ENCODE data around the gene MARK2. TPM values are rescaled to one million over a fixed set of nuclear protein-coding genes. Genes with fewer than 3 reads are reported as not detected.

Gene MARK2
- total RNA-seq, 5 donors from 2014 or later (not counting 1 experiment from before 2014, with no cell fraction given) = 57.4 to 67.2 (median 64.0) TPM

- ChIA-PET POLR2A (interaction anchor here in 1 of 2 donors (0.5 kb wide), 1 partner anchor 33 kb away, joined by 3 read pairs; no protein-coding TSS in a partner anchor), CTCF (no interaction called here)
- Histone ChIP-seq H3K4me1 (ENCODE audit: control insufficient read depth in 1 of 2, extremely low read depth in 1 of 2, insufficient read depth in 2 of 2, low read length in 2 of 2) (peaks cover 54 to 85% of the 10 kb centered on the region in 2 experiments), H3K4me3 (ENCODE audit: control insufficient read depth in 1 of 2, extremely low read depth in 1 of 2, low read length in 1 of 2) (no peak overlapping the region), H3K27me3 (replicated peaks in 1 of 2; ENCODE audit: control insufficient read depth in 2 of 2, extremely low read depth in 1 of 2, insufficient read depth in 2 of 2, low read length in 1 of 2) (no peaks in the 10 kb centered on the region), H3K36me3 (ENCODE audit: control insufficient read depth in 2 of 2, extremely low read depth in 1 of 2, insufficient read depth in 1 of 2, low read length in 1 of 2) (peaks cover 0 to 7% of the 10 kb centered on the region in 2 donors), H3K9me3 (no peaks in the 10 kb centered on the region), H3K27ac (ENCODE audit: low read length) (peak overlapping the region; percentile 7)
- H3K4me1 Mint-ChIP-seq = peaks cover 76 to 81% (median 79%) of the 10 kb centered on the region in 3 donors
- no peak overlapping the region for H3K4me3 Mint-ChIP-seq
- H3K36me3 Mint-ChIP-seq = peaks cover 3% of the 10 kb centered on the region
- WGBS (ENCODE audit: insufficient coverage) = 100% methylated on average over 2 of the region's 4 CpGs
- no peaks in the 10 kb centered on the region for H3K9me3 Mint-ChIP-seq
- DNase-seq (no peak), ATAC-seq (replicated peaks in 1 of 4) (no peak)
- H3K27ac Mint-ChIP-seq = peak overlapping the region; percentile 84 to 88
- H3K27me3 Mint-ChIP-seq = no peaks in the 10 kb centered on the region
These were observed 45.5 kb downstream of the MARK2 start for GRCh38 chr11:63884196-63884932.

DNA sequence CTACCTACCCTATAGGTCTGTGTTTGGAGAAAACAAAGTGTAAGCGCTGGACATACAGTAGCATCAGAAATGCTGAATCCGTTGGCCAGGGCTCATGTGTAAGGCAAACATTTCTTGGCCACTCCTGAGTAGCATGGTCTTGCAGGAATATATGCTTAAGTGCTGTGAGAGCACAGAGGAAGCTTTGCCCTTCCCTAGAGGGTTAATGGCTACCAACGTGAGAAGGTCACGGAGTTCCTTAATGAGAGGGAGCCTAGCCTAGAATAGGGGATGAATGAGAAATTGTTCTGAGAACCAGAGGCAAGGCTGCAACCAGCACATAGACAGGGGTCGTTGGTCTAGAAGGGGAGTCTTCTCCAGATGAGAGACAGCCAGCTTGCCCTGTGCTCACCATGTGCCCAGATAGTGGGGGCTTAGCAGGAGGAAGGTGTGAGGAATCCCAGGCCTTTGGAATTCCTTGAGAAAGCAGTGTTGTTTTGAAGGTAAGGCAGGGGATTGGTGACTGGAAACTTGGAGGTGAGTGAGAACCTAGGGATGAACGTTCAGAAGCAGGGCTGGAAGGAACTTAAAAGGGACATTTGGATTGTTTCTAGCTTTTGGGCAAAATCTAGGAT, 48.6 kb downstream of the MARK2 start:
- Mint-ChIP-seq H3K4me1 (peaks cover 80 to 84% (median 83%) of the 10 kb centered on the region in 3 donors), H3K36me3 (no peaks in the 10 kb centered on the region), H3K27ac (peak overlapping the region; percentile 97), H3K4me3 (peak overlapping the region; percentile 88 to 94 (median 90)), H3K9me3 (no peaks in the 10 kb centered on the region), H3K27me3 (no peaks in the 10 kb centered on the region)
- POLR2A ChIA-PET = no interaction called here
- CTCF ChIA-PET = interaction anchor here (0.6 to 1.4 kb wide), 5 partner anchors 49 to 58 kb away, joined by 4 to 6 read pairs (median 4); partner anchors contain the start of gene MARK2 (in 1 of the 2)
- H3K4me1 ChIP-seq (ENCODE audit: control insufficient read depth in 1 of 2, extremely low read depth in 1 of 2, insufficient read depth in 2 of 2, low read length in 2 of 2) = peaks cover 54 to 88% of the 10 kb centered on the region in 2 experiments
- H3K4me3 ChIP-seq (ENCODE audit: control insufficient read depth in 1 of 2, extremely low read depth in 1 of 2, low read length in 1 of 2) = peak overlapping the region in 1 of 2 donors; percentile 53
- no peak for ATAC-seq (replicated peaks in 1 of 4)
- no peaks in the 10 kb centered on the region for H3K27me3 ChIP-seq (replicated peaks in 1 of 2; ENCODE audit: control insufficient read depth in 2 of 2, extremely low read depth in 1 of 2, insufficient read depth in 2 of 2, low read length in 1 of 2)
- DNase-seq = no peak
- no peaks in the 10 kb centered on the region for H3K9me3 ChIP-seq
- H3K36me3 ChIP-seq (ENCODE audit: control insufficient read depth in 2 of 2, extremely low read depth in 1 of 2, insufficient read depth in 1 of 2, low read length in 1 of 2) = peaks cover 0 to 13% of the 10 kb centered on the region in 2 donors
- whole genome bisulfite sequencing (ENCODE audit: insufficient coverage) = 51% methylated on average over 5 of the region's 6 CpGs
- H3K27ac ChIP-seq (ENCODE audit: low read length) = peak overlapping the region; percentile 59

DNA sequence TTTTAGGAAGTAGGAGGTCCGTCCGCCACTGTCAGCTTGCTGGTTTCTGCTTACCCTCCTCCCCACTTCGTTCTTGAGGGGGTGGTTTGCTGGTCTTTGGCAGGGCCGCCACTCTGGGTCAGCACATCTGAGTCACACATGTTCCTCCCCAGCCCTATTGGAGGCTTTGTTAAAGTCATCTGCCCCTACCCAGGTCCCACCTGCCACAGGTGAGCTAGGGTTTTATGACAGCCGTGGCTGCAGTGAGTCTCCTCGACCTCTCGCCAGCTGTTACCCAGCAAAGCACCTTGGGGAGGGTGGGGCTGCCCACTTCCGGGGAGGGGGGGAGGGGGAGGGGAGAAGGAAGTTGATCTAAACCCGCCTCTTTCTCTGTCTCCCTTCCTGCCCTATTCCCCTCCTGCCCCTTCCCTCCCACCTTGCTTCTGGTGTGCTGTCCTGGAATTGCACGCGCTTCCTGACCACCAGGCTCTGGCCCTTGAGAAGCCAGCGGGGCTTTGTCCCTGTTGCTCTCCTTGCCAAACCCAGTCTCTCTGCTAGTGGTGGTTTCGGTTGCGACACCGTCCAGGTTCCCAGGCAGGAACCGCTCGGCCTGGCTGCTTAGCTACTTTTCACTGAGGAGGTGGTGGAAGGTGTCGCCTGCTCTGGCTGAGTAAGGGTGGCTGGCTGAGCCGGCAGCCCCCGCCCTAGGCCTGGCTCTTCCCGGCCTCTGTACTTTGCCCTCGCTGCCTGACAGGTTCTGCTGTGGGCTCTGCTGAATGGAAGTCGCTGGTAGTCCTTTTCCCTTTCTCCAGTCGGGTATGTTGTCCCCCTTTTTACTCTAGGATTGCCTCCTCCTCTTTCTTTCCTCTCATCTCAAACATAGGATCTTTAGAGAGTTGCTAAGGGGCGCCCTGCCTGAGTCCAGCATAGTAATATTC, 49.5 kb downstream of the MARK2 start:
- CTCF ChIA-PET = interaction anchor here (0.6 to 1.4 kb wide), 7 partner anchors 12 to 57 kb away, joined by 3 to 6 read pairs (median 4); partner anchors contain the start of gene MARK2 (in 1 of the 2)
- H3K27me3 Mint-ChIP-seq = no peaks in the 10 kb centered on the region

DNA sequence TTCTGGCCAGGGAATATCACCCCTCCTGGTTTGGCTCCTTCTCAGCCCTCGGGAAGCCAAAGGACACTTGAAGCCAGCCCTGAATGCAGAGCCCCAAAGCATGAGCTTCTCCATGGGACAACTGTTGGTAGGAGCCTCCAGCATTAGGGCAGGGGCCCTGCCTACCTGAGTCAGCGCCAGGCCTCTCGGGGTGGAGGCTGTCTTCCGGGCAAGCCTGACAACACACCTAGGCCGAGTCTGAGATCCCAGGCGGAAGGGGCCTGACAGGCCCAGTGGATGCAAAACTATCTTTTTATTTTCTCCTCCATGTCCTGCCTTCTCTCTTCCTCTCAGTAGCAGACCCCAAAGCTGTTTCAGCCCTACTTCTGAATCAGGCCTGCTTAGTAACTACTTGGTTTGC, 50.4 kb downstream of the MARK2 start:
- Histone ChIP-seq H3K27me3 (replicated peaks in 1 of 2; ENCODE audit: control insufficient read depth in 2 of 2, extremely low read depth in 1 of 2, insufficient read depth in 2 of 2, low read length in 1 of 2) (no peaks in the 10 kb centered on the region), H3K4me3 (ENCODE audit: control insufficient read depth in 1 of 2, extremely low read depth in 1 of 2, low read length in 1 of 2) (peak overlapping the region; percentile 70 to 80), H3K36me3 (ENCODE audit: control insufficient read depth in 2 of 2, extremely low read depth in 1 of 2, insufficient read depth in 1 of 2, low read length in 1 of 2) (peaks cover 0 to 13% of the 10 kb centered on the region in 2 donors), H3K27ac (ENCODE audit: low read length) (peak overlapping the region; percentile 70), H3K4me1 (ENCODE audit: control insufficient read depth in 1 of 2, extremely low read depth in 1 of 2, insufficient read depth in 2 of 2, low read length in 2 of 2) (peaks cover 48 to 73% of the 10 kb centered on the region in 2 experiments), H3K9me3 (no peaks in the 10 kb centered on the region)
- peaks cover 7% of the 10 kb centered on the region for H3K36me3 Mint-ChIP-seq
- H3K9me3 Mint-ChIP-seq = no peaks in the 10 kb centered on the region
- DNase-seq (no peak), ATAC-seq (replicated peaks in 1 of 4) (no peak)
- 84% methylated on average over 6 of the region's 6 CpGs for WGBS (ENCODE audit: insufficient coverage)
- no peaks in the 10 kb centered on the region for H3K27me3 Mint-ChIP-seq
- H3K27ac Mint-ChIP-seq = peak overlapping the region; percentile 97
- CTCF ChIA-PET = interaction anchor here (0.5 to 1.2 kb wide), 4 partner anchors 13 to 293 kb away, joined by 3 to 5 read pairs (median 4); no protein-coding TSS in a partner anchor
- peaks cover 70 to 79% (median 77%) of the 10 kb centered on the region in 3 donors for H3K4me1 Mint-ChIP-seq
- H3K4me3 Mint-ChIP-seq = peak overlapping the region; percentile 88 to 94 (median 90)
- POLR2A ChIA-PET = interaction anchor here in 1 of 2 donors (0.5 kb wide), 1 partner anchor 28 kb away, joined by 3 read pairs; no protein-coding TSS in a partner anchor

More for the DNA sequence above, 49.5 kb downstream of the MARK2 start:
- POLR2A ChIA-PET = interaction anchor here in 1 of 2 donors (0.6 kb wide), 1 partner anchor 35 kb away, joined by 4 read pairs; no protein-coding TSS in a partner anchor
- no peaks in the 10 kb centered on the region for H3K27me3 ChIP-seq (replicated peaks in 1 of 2; ENCODE audit: control insufficient read depth in 2 of 2, extremely low read depth in 1 of 2, insufficient read depth in 2 of 2, low read length in 1 of 2)
- Mint-ChIP-seq H3K36me3 (peaks cover 3% of the 10 kb centered on the region), H3K4me1 (peaks cover 78 to 80% (median 80%) of the 10 kb centered on the region in 3 donors), H3K9me3 (no peaks in the 10 kb centered on the region), H3K4me3 (peak overlapping the region; percentile 88 to 94 (median 90)), H3K27ac (peak overlapping the region; percentile 97)
- ATAC-seq (replicated peaks in 1 of 4) (peak; percentile 90 to 92 (median 90)), DNase-seq (peak; percentile 52 to 81 (median 69))
- 14% methylated on average over 7 of the region's 25 CpGs for WGBS (ENCODE audit: insufficient coverage)
- peak overlapping the region; percentile 70 for H3K27ac ChIP-seq (ENCODE audit: low read length)
- no peaks in the 10 kb centered on the region for H3K9me3 ChIP-seq
- H3K36me3 ChIP-seq (ENCODE audit: control insufficient read depth in 2 of 2, extremely low read depth in 1 of 2, insufficient read depth in 1 of 2, low read length in 1 of 2) = peaks cover 0 to 13% of the 10 kb centered on the region in 2 donors
- H3K4me3 ChIP-seq (ENCODE audit: control insufficient read depth in 1 of 2, extremely low read depth in 1 of 2, low read length in 1 of 2) = peak overlapping the region; percentile 70 to 80
- H3K4me1 ChIP-seq (ENCODE audit: control insufficient read depth in 1 of 2, extremely low read depth in 1 of 2, insufficient read depth in 2 of 2, low read length in 2 of 2) = peaks cover 48 to 82% of the 10 kb centered on the region in 2 experiments

DNA sequence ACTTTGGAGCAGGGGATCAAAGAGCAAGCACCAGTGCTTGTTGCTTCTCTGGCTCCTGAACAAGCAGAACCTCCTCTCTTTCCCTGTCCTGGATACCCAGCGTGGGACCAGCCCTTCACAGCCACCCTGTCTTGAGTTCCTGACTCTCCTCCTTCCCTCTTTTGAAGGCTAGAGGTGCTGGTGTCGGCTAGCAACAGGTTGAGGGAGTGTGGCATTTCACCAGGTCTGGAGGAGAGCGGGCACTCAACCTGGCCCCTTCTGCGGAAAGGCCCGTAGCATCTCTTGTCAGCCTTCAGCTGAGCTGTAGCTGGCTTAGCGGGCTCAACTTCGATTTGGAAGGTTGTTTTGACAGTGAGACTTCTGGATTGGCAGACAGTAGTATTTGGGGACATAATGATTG, 51.5 kb downstream of the MARK2 start:
- DNase-seq (no peak), ATAC-seq (replicated peaks in 1 of 4) (no peak)
- 95% methylated on average over 4 of the region's 7 CpGs for WGBS (ENCODE audit: insufficient coverage)
- Histone ChIP-seq H3K27me3 (replicated peaks in 1 of 2; ENCODE audit: control insufficient read depth in 2 of 2, extremely low read depth in 1 of 2, insufficient read depth in 2 of 2, low read length in 1 of 2) (no peaks in the 10 kb centered on the region), H3K36me3 (ENCODE audit: control insufficient read depth in 2 of 2, extremely low read depth in 1 of 2, insufficient read depth in 1 of 2, low read length in 1 of 2) (peaks cover 0 to 16% of the 10 kb centered on the region in 2 donors), H3K9me3 (no peaks in the 10 kb centered on the region), H3K4me1 (ENCODE audit: control insufficient read depth in 1 of 2, extremely low read depth in 1 of 2, insufficient read depth in 2 of 2, low read length in 2 of 2) (peaks cover 48 to 69% of the 10 kb centered on the region in 2 experiments), H3K27ac (ENCODE audit: low read length) (peak overlapping the region; percentile 70), H3K4me3 (ENCODE audit: control insufficient read depth in 1 of 2, extremely low read depth in 1 of 2, low read length in 1 of 2) (no peak overlapping the region)
- Mint-ChIP-seq H3K9me3 (no peaks in the 10 kb centered on the region), H3K36me3 (peaks cover 13% of the 10 kb centered on the region), H3K4me1 (peaks cover 66 to 80% (median 76%) of the 10 kb centered on the region in 3 donors), H3K27me3 (no peaks in the 10 kb centered on the region), H3K4me3 (peak overlapping the region in 2 of 3 donors; percentile 34 to 94), H3K27ac (peak overlapping the region; percentile 97)
- POLR2A ChIA-PET = interaction anchor here in 1 of 2 donors (0.5 kb wide), 1 partner anchor 37 kb away, joined by 3 read pairs; no protein-coding TSS in a partner anchor
- CTCF ChIA-PET = interaction anchor here (0.6 to 1.1 kb wide), 2 partner anchors 14 to 46 kb away, joined by 3 to 4 read pairs; no protein-coding TSS in a partner anchor
